GM20000 (cell line): Measurements from ENCODE around the gene BAIAP2L2.
"Not testable (repeated sequence)": the region's sequence is repeated elsewhere in the genome, so short reads cannot be mapped to it uniquely, and the experiment has no call there.

Experiments used
- DNase-seq: peaks from one replicate; pipeline ENCODE4 v3.0.0; 2012; ENCODE audit warnings: low spot score
- TF ChIP-seq, protein P1 (sequence below): IDR thresholded peaks from 2 replicates; pipeline ENCODE4 v1.5.1; 2012; ENCODE audit warnings: mild to moderate bottlenecking, control low read depth; ENCODE audit errors: extremely low read depth, missing control alignments

The BAIAP2L2 gene

DNA sequence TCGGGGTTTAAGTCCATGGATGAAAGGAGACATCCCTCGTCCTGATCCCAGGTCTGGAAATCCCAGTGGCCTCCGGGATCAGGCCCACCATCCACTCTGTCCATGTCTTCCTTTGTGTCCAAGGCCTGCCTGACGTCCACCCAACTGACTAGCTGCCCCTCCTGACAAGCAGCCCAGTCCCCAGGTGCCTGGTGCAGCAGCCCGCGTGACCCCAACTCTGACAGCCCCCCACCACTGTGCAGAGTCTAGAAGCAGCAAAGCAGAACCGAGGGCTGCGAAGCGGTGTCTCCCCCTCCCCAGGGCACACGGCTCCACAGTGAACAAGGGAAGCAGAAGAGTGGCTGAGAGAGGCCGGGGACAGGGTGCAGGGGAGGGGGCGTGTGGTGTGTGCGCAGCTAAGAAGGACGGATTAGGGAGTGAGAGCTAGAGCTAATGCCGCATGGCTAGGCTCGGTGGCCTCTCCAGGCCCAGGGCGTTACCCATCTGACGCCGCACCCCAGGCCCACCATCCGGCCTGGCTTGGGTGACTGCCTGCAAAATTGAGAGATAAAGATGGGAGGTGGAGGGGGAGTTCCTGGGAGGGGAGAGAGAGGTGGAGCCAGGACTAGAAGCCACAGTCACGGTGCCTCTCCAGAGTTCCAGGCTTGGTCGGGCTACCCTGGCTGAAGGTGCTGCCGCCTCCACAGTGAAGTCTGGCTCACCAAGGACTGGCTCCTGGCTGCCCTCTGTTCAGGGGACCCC, 16.6 kb upstream of the BAIAP2L2 start:
- DNase-seq, result no peak
- TF ChIP-seq, protein P1, sequence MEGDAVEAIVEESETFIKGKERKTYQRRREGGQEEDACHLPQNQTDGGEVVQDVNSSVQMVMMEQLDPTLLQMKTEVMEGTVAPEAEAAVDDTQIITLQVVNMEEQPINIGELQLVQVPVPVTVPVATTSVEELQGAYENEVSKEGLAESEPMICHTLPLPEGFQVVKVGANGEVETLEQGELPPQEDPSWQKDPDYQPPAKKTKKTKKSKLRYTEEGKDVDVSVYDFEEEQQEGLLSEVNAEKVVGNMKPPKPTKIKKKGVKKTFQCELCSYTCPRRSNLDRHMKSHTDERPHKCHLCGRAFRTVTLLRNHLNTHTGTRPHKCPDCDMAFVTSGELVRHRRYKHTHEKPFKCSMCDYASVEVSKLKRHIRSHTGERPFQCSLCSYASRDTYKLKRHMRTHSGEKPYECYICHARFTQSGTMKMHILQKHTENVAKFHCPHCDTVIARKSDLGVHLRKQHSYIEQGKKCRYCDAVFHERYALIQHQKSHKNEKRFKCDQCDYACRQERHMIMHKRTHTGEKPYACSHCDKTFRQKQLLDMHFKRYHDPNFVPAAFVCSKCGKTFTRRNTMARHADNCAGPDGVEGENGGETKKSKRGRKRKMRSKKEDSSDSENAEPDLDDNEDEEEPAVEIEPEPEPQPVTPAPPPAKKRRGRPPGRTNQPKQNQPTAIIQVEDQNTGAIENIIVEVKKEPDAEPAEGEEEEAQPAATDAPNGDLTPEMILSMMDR, result no peak

- DNase-seq, result no peak
- TF ChIP-seq, protein P1, result no peak
Measured at GRCh38 chr22:38125751-38126201, 15.3 kb upstream of the BAIAP2L2 start.

- TF ChIP-seq, protein P1, result no peak
- DNase-seq, result no peak
Measured at GRCh38 chr22:38125038-38125610, 14.6 kb upstream of the BAIAP2L2 start.

GRCh38 chr22:38124236-38124974, 13.9 kb upstream of the BAIAP2L2 start:
- TF ChIP-seq, protein P1, result no peak
- no peak for DNase-seq

DNA sequence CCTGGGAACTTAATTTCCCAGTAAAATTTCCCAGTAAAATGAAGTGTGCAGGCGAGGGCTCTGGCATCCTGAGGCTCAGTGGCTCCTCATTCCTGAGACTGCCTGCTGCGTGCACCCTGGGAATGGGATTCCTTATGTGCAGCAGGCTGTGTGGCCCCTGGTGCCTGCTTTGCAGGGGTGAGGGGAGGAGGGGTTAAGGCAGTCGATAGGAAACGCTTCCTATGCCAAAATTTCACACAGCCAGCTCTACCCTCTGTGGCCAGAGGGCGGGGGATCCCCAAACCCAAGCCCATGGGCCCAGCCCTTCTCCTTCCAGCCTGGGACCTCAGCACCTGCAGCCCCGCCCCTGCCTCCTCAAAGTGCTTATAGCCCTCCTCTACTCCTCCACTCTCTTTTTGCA, 12.1 kb upstream of the BAIAP2L2 start:
- no peak for DNase-seq
- TF ChIP-seq, protein P1, result no peak

DNA sequence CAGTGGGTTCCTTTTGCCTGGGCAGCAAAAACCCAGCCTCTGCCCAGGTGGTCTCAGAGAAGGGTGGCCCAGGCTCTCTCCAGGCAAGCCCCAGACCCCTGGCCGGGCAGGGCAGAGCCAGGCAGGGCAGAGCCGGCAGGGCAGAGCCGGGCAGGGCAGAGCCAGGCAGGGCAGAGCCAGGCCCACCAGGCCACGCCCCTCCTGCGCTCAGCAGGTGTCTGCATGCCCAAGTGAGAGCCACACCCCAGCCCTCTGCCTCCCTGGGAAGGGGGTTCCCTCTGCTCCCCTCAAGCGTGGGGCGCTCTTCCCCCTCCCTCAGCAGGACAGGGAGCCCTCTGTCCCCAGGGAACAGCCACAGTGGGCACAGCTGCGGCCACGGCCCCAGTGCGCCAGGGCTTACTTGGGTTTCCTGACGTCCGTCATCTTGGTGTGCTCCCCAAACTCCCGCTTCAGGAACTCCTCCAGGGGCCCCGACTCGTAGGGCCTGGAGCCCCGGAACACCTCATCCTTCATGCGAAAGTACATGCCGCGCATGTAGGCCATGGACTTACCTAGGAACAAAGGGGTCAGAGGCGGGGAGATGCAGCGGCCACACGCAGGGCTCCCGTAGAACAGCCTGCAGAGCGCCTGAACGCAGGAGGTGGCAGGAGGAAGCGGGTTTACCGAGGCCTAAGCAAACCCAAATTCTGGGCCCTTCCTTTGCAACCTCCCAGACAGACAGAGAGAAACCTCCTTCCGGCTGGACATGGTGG, 10.1 kb upstream of the BAIAP2L2 start:
- TF ChIP-seq, protein P1, result no peak
- DNase-seq, result no peak

DNA sequence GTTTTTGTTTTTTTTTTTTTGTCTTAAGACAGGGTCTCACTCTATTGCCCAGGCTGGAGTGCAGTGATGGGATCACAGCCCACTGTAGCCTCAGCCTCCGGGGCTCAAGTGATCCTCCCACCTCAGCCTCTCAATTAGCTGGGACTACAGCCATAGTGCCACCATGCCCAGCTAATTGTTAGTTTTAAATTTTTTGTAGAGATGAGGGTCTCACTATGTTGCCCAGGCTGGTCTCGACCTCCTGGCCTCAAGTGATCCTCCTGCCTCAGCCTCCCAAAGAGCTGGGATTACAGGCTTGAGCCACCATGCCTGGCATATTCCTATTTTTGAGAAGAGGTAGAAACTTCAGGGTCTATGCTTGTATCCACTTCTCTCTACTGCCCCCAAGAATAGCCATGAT, 8.3 kb upstream of the BAIAP2L2 start:
- not testable (repeated sequence) for DNase-seq
